HG03565 (cell line): ENCODE results near the gene DGKG.

Source experiments
- ATAC-seq: cut with Tn5 transposase; IDR thresholded peaks from one replicate; pipeline ENCODE4 v1.9.1; 2021; ENCODE audit warnings: mild to moderate bottlenecking, moderate library complexity; ENCODE audit not compliant: unreplicated experiment

DGKG gene

GRCh38 chr3:186247821-186248814, 113.9 kb downstream of the DGKG start:
- ATAC-seq, result no peak

GRCh38 chr3:186246941-186247340, 115.1 kb downstream of the DGKG start:
- ATAC-seq, result no peak

- ATAC-seq, result no peak
These were observed 118.0 kb downstream of the DGKG start for GRCh38 chr3:186244016-186244415.

GRCh38 chr3:186241910-186242821, 119.9 kb downstream of the DGKG start:
- peak; percentile 57 for ATAC-seq

- no peak for ATAC-seq
These were observed 122.7 kb downstream of the DGKG start for GRCh38 chr3:186239321-186239720.

- no peak for ATAC-seq
These were observed 124.1 kb downstream of the DGKG start for GRCh38 chr3:186237915-186238314.

GRCh38 chr3:186236357-186237020, 125.5 kb downstream of the DGKG start:
- ATAC-seq, result no peak

- peak; percentile 69 for ATAC-seq
These were observed 126.5 kb downstream of the DGKG start for GRCh38 chr3:186235554-186235953.

GRCh38 chr3:186234152-186234551, 127.9 kb downstream of the DGKG start:
- ATAC-seq, result no peak

GRCh38 chr3:186226482-186226881, 135.6 kb downstream of the DGKG start:
- ATAC-seq, result no peak

GRCh38 chr3:186225603-186226002, 136.4 kb downstream of the DGKG start:
- ATAC-seq, result peak; percentile 53

- ATAC-seq, result no peak
These were observed 137.9 kb downstream of the DGKG start for GRCh38 chr3:186224041-186224610.

GRCh38 chr3:186223476-186223875, 138.6 kb downstream of the DGKG start:
- ATAC-seq, result no peak

GRCh38 chr3:186221760-186222378, 140.2 kb downstream of the DGKG start:
- ATAC-seq, result no peak

GRCh38 chr3:186220911-186221645, 141.0 kb downstream of the DGKG start:
- no peak for ATAC-seq

- no peak for ATAC-seq
These were observed 141.7 kb downstream of the DGKG start for GRCh38 chr3:186220365-186220764.

GRCh38 chr3:186219211-186219638, 142.8 kb downstream of the DGKG start:
- ATAC-seq, result no peak

- ATAC-seq, result no peak
These were observed 143.6 kb downstream of the DGKG start for GRCh38 chr3:186218421-186218820.

- ATAC-seq, result peak; percentile 92
These were observed 144.2 kb downstream of the DGKG start for GRCh38 chr3:186217820-186218164.
